ENCODE data around the gene TGIF1. TPM values are rescaled to one million over a fixed set of nuclear protein-coding genes. Genes with fewer than 3 reads are reported as not detected.
A peak's percentile ranks its signal among the peaks of the same experiment; 100 is the strongest.

TGIF1 gene
- total and polyA plus RNA-seq, 5 experiments from 2014 or later = 17.4 to 83.6 (median 39.7) TPM

DNA sequence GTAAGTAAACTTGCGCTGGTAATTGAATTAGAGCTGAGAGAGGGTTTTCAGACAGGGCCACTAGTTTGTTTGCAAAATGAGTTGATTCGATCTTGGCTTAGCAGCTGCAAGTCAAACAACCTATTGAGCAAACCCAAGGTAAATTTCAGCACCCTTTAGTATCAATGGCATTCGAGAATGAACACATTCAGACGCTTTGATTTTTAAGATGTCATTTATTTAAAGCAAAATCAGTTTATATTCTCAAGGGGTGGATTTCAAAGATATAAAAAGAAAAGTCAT, 44.2 kb downstream of the TGIF1 start:
- Mint-ChIP-seq H3K9me3 (no peaks in the 10 kb centered on the region), H3K36me3 (peaks cover 0 to 5% (median 2%) of the 10 kb centered on the region in 3 donors), H3K27ac (no peak overlapping the region), H3K4me1 (peaks cover 4 to 22% (median 11%) of the 10 kb centered on the region in 4 donors), H3K4me3 (no peak overlapping the region), H3K27me3 (peaks cover 12 to 32% (median 22%) of the 10 kb centered on the region in 5 donors)
- DNase-seq = no peak
- no peak for ATAC-seq
- POLR2A ChIA-PET = no interaction called here

DNA sequence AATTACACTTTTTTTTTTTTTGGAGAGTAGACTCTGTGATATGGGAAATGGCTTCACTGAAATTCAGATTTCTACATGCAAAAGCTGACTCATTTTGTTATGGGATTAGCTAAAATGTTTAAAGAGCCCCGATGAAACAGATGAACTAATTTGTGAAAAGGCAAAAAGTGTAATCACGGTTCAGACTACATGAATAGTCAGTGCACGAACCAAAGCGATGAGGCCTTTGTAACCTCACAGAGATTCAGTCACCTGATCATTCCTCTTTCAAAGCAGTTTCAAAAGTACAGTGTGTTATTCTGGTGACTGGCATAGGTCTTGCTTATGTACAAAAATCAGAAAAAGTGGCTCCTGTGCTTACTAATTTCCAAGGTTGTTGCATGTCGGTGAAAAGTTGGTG, 44.6 kb downstream of the TGIF1 start:
- Mint-ChIP-seq H3K9me3 (no peaks in the 10 kb centered on the region), H3K4me1 (peaks cover 7 to 25% (median 14%) of the 10 kb centered on the region in 4 donors), H3K27me3 (peaks cover 13 to 35% (median 24%) of the 10 kb centered on the region in 5 donors), H3K4me3 (no peak overlapping the region), H3K27ac (no peak overlapping the region), H3K36me3 (peaks cover 0 to 5% (median 2%) of the 10 kb centered on the region in 3 donors)
- DNase-seq (no peak), ATAC-seq (no peak)
- POLR2A ChIA-PET = no interaction called here

DNA sequence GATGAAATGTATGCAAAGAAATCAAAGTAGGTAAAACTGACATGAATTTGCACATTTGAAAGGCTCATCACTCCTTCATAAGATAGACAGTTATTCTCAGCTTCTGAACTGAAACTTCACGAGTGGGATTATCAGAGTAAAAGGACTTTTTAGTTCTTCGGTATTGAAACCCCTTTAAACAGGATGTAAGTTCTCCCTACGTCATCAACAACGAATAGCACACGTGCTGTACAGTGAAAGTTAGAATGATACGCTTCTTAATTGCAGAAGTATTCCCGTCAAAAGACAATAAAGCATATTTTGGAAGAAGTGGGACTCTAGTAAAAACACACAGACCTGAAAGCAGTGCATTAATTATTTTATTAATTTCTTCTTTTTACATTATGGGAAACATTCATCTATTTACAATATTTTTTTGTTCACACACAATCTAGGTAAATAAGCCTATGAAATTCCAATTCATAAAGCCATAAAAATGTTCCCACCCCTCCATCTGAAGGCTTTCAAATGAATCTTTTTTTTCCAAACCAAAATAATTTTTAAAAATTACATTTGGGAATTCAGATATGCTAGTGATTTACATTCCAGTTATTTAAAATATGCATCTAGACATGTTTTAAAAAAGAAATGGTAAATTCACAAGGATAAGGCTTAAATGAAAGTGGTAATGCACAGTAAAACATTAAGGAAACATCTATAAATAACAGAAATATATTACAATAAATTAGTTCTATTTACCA, 45.9 kb downstream of the TGIF1 start:
- Mint-ChIP-seq H3K9me3 (no peaks in the 10 kb centered on the region), H3K27me3 (peaks cover 20 to 37% (median 34%) of the 10 kb centered on the region in 5 donors), H3K27ac (no peak overlapping the region), H3K4me1 (peaks cover 12 to 31% (median 20%) of the 10 kb centered on the region in 4 donors), H3K4me3 (peak overlapping the region in 1 of 10 donors; percentile 28), H3K36me3 (peaks cover 0 to 2% (median 0%) of the 10 kb centered on the region in 3 donors)
- POLR2A ChIA-PET = no interaction called here
- ATAC-seq (no peak), DNase-seq (no peak)

DNA sequence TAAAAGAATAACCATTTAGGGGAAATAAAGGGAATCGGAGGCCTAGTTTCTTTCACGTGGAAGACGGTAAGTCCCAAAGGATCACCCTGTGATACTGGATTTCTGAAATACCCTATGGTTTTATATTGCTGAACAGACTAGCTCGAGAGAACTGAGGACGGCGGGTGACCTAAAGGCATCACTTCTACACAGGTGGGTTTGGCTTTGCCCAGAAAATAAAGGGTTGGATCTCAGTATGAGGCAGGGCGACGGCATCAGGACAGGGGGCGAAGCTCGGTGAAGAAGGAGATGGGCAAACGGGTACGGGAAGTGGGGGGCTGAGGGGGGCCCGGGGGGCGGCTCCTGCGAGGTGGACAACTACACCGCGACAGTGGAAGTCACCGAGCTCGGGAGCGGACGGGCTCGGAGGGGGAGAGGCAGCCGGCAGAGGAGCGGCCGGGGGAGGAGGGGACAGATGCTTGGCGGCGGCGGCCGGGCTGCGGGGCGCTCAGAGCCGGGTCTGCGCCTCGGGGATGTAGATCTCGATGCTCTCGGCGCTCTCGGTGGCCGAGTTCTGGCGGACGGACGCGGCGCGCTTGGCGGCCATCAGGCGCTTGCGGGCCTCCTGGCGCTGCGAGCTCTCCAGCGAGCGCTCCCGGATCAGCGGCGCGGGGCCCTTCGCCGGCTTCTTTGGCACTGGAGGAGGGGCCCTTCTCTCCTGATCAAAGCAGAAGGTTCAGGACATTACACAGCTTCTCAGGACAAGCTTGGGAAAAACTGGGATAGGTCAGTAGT, 48.9 kb downstream of the TGIF1 start:
- Mint-ChIP-seq H3K4me3 (peak overlapping the region; percentile 46 to 88 (median 74)), H3K36me3 (peaks cover 0 to 2% (median 0%) of the 10 kb centered on the region in 3 donors), H3K9me3 (no peaks in the 10 kb centered on the region), H3K27ac (peak overlapping the region in 1 of 10 donors; percentile 13), H3K4me1 (peaks cover 12 to 24% (median 16%) of the 10 kb centered on the region in 4 donors), H3K27me3 (peaks cover 18 to 35% (median 24%) of the 10 kb centered on the region in 5 donors)
- POLR2A ChIA-PET = no interaction called here
- DNase-seq (peak in 3 of 10 donors; percentile 7 to 10 (median 9)), ATAC-seq (peak; percentile 59 to 74)

DNA sequence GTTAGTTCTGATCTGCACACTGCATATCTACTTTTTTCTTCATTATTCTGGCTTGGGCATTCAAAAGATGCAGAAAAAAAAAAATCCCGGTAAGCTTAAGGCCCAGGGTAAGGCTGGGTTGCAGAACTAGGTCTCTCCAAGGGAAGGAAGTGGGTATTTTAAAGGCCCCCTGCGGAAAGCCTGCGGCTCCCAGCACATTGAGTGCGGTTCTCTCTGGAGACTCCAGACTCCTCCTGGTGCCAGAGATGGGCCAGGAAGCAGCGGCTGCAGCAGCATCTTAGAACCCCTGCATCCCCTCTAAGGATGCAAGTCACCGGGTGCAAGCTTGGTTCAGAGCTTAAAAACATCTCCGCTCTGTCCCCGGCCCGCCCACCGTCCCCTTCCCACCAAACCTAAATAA, 49.5 kb downstream of the TGIF1 start:
- DNase-seq (peak in 2 of 10 donors; percentile 2 to 3), ATAC-seq (peak; percentile 17 to 45)
- H3K9me3 Mint-ChIP-seq = no peaks in the 10 kb centered on the region
- POLR2A ChIA-PET = no interaction called here
- H3K27ac Mint-ChIP-seq = peak overlapping the region in 1 of 10 donors; percentile 10
- peaks cover 18 to 35% (median 24%) of the 10 kb centered on the region in 5 donors for H3K27me3 Mint-ChIP-seq
- H3K36me3 Mint-ChIP-seq = peaks cover 0 to 2% (median 0%) of the 10 kb centered on the region in 3 donors
- peaks cover 12 to 20% (median 14%) of the 10 kb centered on the region in 4 donors for H3K4me1 Mint-ChIP-seq
- peak overlapping the region; percentile 46 to 88 (median 74) for H3K4me3 Mint-ChIP-seq

DNA sequence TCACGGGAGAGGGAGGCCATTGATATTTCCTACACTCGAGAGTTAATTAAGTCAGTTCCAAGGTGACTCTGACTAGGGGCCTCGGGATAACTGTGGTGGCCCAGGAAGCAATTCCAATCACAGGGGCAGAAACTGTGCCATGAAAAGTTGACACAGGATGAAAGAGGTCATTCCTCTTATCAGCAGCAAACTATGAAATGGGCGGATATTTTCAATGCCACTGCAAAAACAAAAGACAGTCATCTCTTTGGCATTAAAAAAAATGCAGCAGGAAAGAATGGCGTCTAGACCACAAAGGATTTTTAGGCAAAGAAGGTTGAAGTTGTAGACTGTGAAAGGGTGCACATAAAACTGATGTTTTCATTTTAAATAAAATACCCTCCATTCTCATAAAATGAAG, 50.0 kb downstream of the TGIF1 start:
- Mint-ChIP-seq H3K4me1 (peaks cover 12 to 20% (median 14%) of the 10 kb centered on the region in 4 donors), H3K27ac (peak overlapping the region in 1 of 10 donors; percentile 10), H3K9me3 (no peaks in the 10 kb centered on the region), H3K27me3 (peaks cover 18 to 35% (median 24%) of the 10 kb centered on the region in 5 donors), H3K36me3 (peaks cover 0 to 2% (median 0%) of the 10 kb centered on the region in 3 donors), H3K4me3 (peak overlapping the region in 3 of 10 donors; percentile 4 to 79 (median 78))
- no peak for ATAC-seq
- POLR2A ChIA-PET = no interaction called here
- DNase-seq = no peak

DNA sequence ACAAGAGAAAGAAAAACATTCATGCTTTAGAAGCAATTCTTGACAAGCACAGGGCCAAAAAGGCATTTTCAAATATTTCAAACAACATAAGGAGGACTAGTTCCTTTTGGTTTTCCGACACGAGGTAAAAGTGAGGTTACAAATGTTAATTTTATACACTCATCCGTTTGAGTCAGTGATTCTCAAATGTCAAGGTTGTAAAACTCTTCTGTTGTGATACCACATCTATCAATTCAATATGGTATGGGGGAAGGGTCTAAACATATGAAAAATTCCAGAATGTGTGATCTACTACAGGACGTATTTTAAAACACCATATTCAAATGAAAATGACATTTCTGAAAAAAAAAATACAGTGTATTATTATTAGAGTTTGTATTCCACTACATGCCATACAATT, 52.7 kb downstream of the TGIF1 start:
- Mint-ChIP-seq H3K4me1 (peaks cover 12 to 17% (median 14%) of the 10 kb centered on the region in 4 donors), H3K36me3 (peaks cover 0 to 2% (median 0%) of the 10 kb centered on the region in 3 donors), H3K9me3 (no peaks in the 10 kb centered on the region), H3K27me3 (peaks cover 18 to 30% (median 23%) of the 10 kb centered on the region in 5 donors), H3K4me3 (no peak overlapping the region), H3K27ac (peak overlapping the region in 1 of 10 donors; percentile 13)
- ATAC-seq (no peak), DNase-seq (no peak)
- POLR2A ChIA-PET = no interaction called here

DNA sequence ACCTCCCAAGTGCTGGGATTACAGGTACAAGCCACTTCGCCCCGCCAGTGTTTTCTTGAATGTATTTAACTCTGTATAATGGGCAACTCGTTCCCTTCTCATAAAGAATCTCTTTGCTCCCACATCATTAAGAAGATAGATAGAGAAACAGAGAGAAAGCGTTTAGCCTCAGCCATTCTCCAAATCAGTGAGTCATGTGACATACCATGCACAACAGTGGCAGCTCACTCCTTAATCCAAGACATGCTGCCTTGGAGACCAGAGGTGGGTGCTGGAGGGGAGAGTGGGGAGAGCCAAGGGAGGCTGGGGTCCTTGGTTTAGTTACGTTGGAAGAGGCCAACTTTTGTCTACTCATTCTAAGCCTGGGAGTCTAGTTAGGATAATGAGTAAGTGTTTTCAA, 54.7 kb downstream of the TGIF1 start:
- no peak overlapping the region for H3K4me3 Mint-ChIP-seq
- no peak overlapping the region for H3K27ac Mint-ChIP-seq
- H3K36me3 Mint-ChIP-seq = no peaks in the 10 kb centered on the region
- no peak for ATAC-seq
- POLR2A ChIA-PET = no interaction called here
- DNase-seq = no peak
- H3K9me3 Mint-ChIP-seq = no peaks in the 10 kb centered on the region
- H3K4me1 Mint-ChIP-seq = peaks cover 4 to 5% (median 5%) of the 10 kb centered on the region in 4 donors
- peaks cover 4 to 17% (median 9%) of the 10 kb centered on the region in 5 donors for H3K27me3 Mint-ChIP-seq

DNA sequence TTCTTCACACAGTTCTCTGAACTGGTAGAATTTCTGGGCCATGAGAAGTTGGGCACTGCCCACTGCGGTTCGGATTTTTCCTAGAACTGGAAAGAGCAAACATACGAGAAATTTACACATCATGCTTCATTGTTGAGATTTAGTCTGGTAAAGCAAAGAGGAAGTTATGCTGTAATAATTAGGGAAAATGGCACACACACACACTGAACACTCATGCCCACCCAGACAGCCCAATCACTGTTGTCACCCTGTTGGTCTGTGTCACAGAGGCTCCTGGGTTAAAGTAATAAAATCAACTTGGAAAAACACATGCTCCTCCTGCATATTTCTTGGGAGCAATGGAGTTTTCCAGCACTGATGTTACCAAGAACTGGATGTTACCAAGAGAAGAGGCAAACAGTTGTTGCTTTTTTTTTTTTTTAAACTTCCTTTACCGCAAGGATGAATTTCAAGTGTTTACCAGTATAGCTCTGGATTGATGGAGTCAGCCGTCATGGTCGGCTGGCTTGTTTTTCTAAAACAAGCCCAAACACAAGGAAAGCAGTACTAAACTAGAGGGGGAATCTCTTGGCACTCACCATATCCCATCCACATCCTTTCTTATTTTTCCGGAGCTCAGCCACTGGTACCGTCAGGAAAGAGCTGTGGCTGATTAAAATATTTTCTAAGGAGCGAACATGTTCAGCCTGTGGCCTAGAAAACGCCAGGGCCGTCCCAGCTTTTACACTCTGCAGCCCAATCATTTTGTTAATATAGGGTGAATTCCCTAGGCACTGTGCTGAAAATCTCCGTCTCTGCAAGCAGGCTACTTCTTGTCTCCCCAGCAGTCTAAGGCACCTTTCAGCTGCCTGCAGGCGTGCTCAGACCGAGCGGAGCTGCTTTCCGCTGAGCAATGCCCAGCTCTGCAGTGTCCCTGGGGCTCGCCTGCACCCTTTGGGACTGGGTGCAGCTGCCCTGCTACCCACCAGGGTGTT, 58.9 kb downstream of the TGIF1 start:
- Mint-ChIP-seq H3K9me3 (no peaks in the 10 kb centered on the region), H3K27me3 (no peaks in the 10 kb centered on the region), H3K4me1 (peaks cover 0 to 10% (median 0%) of the 10 kb centered on the region in 4 donors), H3K4me3 (no peak overlapping the region), H3K36me3 (no peaks in the 10 kb centered on the region), H3K27ac (no peak overlapping the region)
- ATAC-seq = no peak
- POLR2A ChIA-PET = no interaction called here
- no peak for DNase-seq

Other genes with a start within 250 kb of the TGIF1 start
- gene MYOM1, start 230.2 kb upstream of the TGIF1 start, total RNA-seq = 1 to 10 TPM; 5.5 to 5.6 TPM
- 1 to 10 TPM in 1 of 3 donors, under 1 TPM in 2; 0.52 to 1.5 (median 0.88) TPM for gene MYOM1, start 230.2 kb upstream of the TGIF1 start, polyA plus RNA-seq
- gene MYL12A, start 202.4 kb upstream of the TGIF1 start, total RNA-seq = 100 to 1,000 TPM; 432 to 443 TPM
- gene MYL12A, start 202.4 kb upstream of the TGIF1 start, polyA plus RNA-seq = 1,000 to 10,000 TPM; 2,292 to 2,558 (median 2,421) TPM
- 100 to 1,000 TPM; 184 to 194 TPM for gene MYL12B, start 188.0 kb upstream of the TGIF1 start, total RNA-seq
- gene MYL12B, start 188.0 kb upstream of the TGIF1 start, polyA plus RNA-seq = 100 to 1,000 TPM; 828 to 956 (median 830) TPM